ENCODE data around the gene STARD6. TPM values are rescaled to one million over a fixed set of nuclear protein-coding genes. Genes with fewer than 3 reads are reported as not detected.

The STARD6 gene
- total and polyA plus RNA-seq, 2 donors from 2014 or later: 0.19 TPM; not detected in 1

DNA sequence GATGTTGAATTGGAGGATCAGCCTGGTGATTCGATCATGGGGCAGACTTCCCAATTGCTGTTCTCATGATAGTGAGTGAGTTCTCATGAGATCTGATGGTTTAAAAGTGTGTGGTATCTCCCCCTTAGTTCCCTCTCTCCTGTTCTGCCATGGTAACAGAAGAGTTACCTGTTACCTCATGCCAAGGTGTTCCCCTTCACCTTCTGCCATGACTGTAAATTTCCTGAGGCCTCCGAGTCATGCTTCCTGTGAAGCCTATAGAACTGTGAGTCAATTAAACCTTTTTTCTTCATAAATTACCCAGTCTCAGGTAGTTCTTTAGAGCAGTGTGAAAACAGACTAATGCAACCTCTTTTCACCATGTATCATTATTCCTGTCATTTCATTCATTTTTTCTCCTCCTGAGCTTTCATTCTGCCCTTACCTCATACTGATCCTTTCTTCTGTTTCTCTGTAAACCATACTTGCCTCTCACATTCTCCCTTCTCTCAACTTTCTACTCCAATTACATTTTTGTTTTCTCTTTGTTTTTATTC, 22.0 kb downstream of the STARD6 start:
- FAIRE-seq (no peak), DNase-seq (no peak)
- no peaks in the 10 kb centered on the region for H3K9me3 ChIP-seq (ENCODE audit: control insufficient read depth in 2 of 3, insufficient read depth in 1 of 3, low read length in 3 of 3)
- intact Hi-C loops (cut with DNase I): no loop called here
- no peaks in the 10 kb centered on the region for H3K27me3 ChIP-seq (ENCODE audit: control insufficient read depth, insufficient read depth, low read length)
- H3K36me3 ChIP-seq (ENCODE audit: control insufficient read depth in 2 of 3, insufficient read depth in 3 of 3, low read length in 3 of 3): no peaks in the 10 kb centered on the region
- H3K4me1 ChIP-seq (ENCODE audit: control insufficient read depth in 2 of 3, insufficient read depth in 2 of 3, low read depth in 1 of 3, low read length in 3 of 3): no peaks in the 10 kb centered on the region
- H3K9ac ChIP-seq (ENCODE audit: low read length in 3 of 3): no peak overlapping the region
- no peak overlapping the region for H3K27ac ChIP-seq (ENCODE audit: low read depth in 2 of 2, low read length in 2 of 2)
- TF ChIP-seq, protein P1, sequence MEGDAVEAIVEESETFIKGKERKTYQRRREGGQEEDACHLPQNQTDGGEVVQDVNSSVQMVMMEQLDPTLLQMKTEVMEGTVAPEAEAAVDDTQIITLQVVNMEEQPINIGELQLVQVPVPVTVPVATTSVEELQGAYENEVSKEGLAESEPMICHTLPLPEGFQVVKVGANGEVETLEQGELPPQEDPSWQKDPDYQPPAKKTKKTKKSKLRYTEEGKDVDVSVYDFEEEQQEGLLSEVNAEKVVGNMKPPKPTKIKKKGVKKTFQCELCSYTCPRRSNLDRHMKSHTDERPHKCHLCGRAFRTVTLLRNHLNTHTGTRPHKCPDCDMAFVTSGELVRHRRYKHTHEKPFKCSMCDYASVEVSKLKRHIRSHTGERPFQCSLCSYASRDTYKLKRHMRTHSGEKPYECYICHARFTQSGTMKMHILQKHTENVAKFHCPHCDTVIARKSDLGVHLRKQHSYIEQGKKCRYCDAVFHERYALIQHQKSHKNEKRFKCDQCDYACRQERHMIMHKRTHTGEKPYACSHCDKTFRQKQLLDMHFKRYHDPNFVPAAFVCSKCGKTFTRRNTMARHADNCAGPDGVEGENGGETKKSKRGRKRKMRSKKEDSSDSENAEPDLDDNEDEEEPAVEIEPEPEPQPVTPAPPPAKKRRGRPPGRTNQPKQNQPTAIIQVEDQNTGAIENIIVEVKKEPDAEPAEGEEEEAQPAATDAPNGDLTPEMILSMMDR (IDR thresholded peaks at IDR 0.05; ENCODE audit: borderline replicate concordance, extremely low read depth, insufficient read depth): no peak
- no peak overlapping the region for H3K4me3 ChIP-seq (ENCODE audit: low read length in 3 of 3)

- Histone ChIP-seq H3K36me3 (ENCODE audit: control insufficient read depth in 2 of 3, insufficient read depth in 3 of 3, low read length in 3 of 3) (no peaks in the 10 kb centered on the region), H3K27ac (ENCODE audit: low read depth in 2 of 2, low read length in 2 of 2) (no peak overlapping the region), H3K9ac (ENCODE audit: low read length in 3 of 3) (no peak overlapping the region), H3K9me3 (ENCODE audit: control insufficient read depth in 2 of 3, insufficient read depth in 1 of 3, low read length in 3 of 3) (no peaks in the 10 kb centered on the region), H3K4me1 (ENCODE audit: control insufficient read depth in 2 of 3, insufficient read depth in 2 of 3, low read depth in 1 of 3, low read length in 3 of 3) (no peaks in the 10 kb centered on the region), H3K4me3 (ENCODE audit: low read length in 3 of 3) (no peak overlapping the region), H3K27me3 (ENCODE audit: control insufficient read depth, insufficient read depth, low read length) (no peaks in the 10 kb centered on the region)
- FAIRE-seq (no peak), DNase-seq (no peak)
- TF ChIP-seq, protein P1 (IDR thresholded peaks at IDR 0.05; ENCODE audit: borderline replicate concordance, extremely low read depth, insufficient read depth): no peak
- intact Hi-C loops (cut with DNase I): no loop called here
Observed at GRCh38 chr18:54330768-54331548, 26.7 kb downstream of the STARD6 start.

GRCh38 chr18:54329787-54330186, 27.9 kb downstream of the STARD6 start:
- H3K9ac ChIP-seq (ENCODE audit: low read length in 3 of 3): no peak overlapping the region
- H3K9me3 ChIP-seq (ENCODE audit: control insufficient read depth in 2 of 3, insufficient read depth in 1 of 3, low read length in 3 of 3): no peaks in the 10 kb centered on the region
- FAIRE-seq (no peak), DNase-seq (no peak)
- H3K27me3 ChIP-seq (ENCODE audit: control insufficient read depth, insufficient read depth, low read length): no peaks in the 10 kb centered on the region
- no peak overlapping the region for H3K4me3 ChIP-seq (ENCODE audit: low read length in 3 of 3)
- H3K27ac ChIP-seq (ENCODE audit: low read depth in 2 of 2, low read length in 2 of 2): no peak overlapping the region
- H3K36me3 ChIP-seq (ENCODE audit: control insufficient read depth in 2 of 3, insufficient read depth in 3 of 3, low read length in 3 of 3): no peaks in the 10 kb centered on the region
- intact Hi-C loops (cut with DNase I): no loop called here
- no peaks in the 10 kb centered on the region for H3K4me1 ChIP-seq (ENCODE audit: control insufficient read depth in 2 of 3, insufficient read depth in 2 of 3, low read depth in 1 of 3, low read length in 3 of 3)
- TF ChIP-seq, protein P1 (IDR thresholded peaks at IDR 0.05; ENCODE audit: borderline replicate concordance, extremely low read depth, insufficient read depth): no peak

Data from kidney (tissue), 14 donors.